NCI-H1417 (cell line): ENCODE results near the gene DFFB.
A peak's percentile ranks its signal among the peaks of the same experiment; 100 is the strongest.

Source experiments
- DNase-seq, 3 experiments: peaks; one replicate each; lab custom pipeline; 2025; lab: John Stamatoyannopoulos, UW

The DFFB gene

GRCh38 chr1:3896396-3897000, 39.2 kb downstream of the DFFB start:
- DNase-seq: no peak

GRCh38 chr1:3898475-3898735, 41.1 kb downstream of the DFFB start:
- no peak for DNase-seq

- DNase-seq: no peak
Measured at GRCh38 chr1:3898994-3899753, 41.9 kb downstream of the DFFB start.

GRCh38 chr1:3899754-3900149, 42.5 kb downstream of the DFFB start:
- DNase-seq: peak in 2 of 3 experiments; percentile 31 to 63

- peak; percentile 97 to 99 (median 97) for DNase-seq
Measured at GRCh38 chr1:3900150-3900968, 43.1 kb downstream of the DFFB start, which contains the start of gene C1orf174. TSS of gene C1orf174 (minus strand) at chr1:3900272. CDS start at chr1:3900186, 86 bp downstream.

GRCh38 chr1:3900969-3901529, 43.8 kb downstream of the DFFB start:
- peak; percentile 90 to 96 (median 96) for DNase-seq

DNA sequence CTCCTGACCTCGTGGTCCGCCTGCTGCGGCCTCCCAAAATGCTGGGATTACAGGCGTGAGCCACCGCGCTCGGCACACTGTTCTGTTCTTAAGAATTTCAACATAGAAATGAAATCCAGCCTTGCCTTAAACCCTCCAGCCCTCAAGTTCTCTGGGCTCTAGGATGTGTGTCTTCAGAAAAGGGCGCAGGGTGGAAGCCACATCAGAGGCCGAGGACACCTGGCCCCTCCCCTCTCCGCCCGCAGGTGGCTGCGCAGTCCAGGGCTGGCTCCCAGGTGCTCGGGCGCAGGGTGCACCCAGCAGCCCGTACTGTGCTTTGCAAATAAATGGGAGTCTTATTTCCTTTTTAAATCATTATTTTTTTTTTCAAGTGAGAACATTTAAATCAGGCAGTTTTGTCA, 44.8 kb downstream of the DFFB start:
- no peak for DNase-seq

GRCh38 chr1:3902571-3903091, 45.4 kb downstream of the DFFB start:
- DNase-seq: peak in 1 of 3 experiments; percentile 42

DNA sequence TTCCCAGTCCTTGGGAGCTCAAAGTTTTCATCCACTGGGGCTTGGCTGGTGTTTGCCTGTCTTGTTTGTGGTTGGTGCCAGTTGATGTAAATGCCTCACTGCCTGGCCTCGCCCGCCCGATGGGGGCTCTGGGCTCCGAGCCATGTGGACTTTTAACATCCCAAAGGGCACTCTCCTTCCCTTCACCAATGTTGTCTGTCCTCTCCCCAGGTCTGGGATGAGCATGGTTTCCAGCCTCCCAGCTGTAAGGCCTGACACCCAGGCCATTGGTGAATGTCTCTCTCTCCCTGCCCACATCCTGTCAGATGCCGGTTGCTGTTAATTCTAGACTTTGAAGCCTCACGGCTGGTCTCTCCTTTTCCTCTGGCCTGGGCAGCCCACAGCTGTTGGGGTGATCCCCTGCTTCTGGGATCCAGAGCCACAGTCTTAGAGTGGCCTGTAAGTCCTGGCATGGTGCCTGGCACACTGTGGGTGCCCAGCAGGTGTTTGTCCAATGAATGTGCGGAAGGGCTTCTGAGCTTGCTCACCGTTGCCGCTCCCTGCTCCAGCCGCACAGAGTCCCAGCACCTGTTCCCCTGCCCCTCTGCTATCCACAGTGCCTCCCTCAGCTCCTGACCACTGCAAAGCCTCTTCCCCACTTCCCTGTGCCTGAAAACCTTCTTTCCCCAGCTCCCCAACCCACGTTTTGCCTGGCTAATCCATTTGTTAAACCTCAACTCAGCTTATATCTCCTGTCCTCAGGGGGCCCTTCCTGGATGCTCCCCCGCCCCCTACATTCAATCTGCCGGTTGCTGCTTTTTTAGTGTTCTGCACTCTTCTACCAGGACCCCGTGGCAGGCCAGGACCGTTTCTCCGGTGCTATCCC, 46.1 kb downstream of the DFFB start:
- DNase-seq: peak in 2 of 3 experiments; percentile 63 to 83

GRCh38 chr1:3904006-3904842, 46.9 kb downstream of the DFFB start:
- DNase-seq: no peak

DNA sequence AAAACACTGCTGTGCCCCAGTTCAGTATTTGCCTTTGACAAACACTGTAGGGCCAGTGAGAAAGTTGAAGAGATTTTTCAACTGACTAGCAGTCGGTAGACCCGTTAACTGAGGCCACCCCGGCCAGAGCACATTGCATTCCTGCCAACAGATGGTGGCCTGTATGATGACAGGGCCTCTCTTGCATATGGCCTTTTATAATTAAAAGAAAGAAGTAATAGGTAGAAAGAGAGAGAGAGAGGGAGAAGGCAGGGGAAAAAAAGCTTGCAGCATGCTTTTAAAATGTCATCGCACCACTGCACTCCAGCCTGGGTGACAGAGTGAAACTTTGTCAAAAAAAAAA, 47.5 kb downstream of the DFFB start:
- DNase-seq: no peak

GRCh38 chr1:3905266-3905952, 48.1 kb downstream of the DFFB start:
- no peak for DNase-seq

- peak in 1 of 3 experiments; percentile 2 for DNase-seq
Measured at GRCh38 chr1:3905953-3906671, 48.8 kb downstream of the DFFB start.

DNA sequence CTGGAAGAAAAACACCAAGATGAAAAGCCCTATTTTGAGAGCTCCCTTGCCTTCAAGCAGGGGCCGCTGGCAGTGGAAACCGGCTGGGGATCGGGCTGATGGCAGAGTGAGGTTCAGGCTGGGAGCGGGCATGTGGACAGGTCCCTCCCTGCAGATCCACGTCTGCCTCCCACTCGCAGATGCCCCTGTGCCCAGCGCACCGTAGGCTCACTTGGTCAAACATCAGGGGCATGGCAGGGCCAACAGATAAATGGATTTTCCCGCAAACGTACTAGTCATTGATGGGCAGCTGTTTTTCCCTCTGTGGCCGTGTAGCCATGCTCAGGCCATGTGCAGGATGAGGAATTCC, 49.4 kb downstream of the DFFB start:
- DNase-seq: no peak

DNA sequence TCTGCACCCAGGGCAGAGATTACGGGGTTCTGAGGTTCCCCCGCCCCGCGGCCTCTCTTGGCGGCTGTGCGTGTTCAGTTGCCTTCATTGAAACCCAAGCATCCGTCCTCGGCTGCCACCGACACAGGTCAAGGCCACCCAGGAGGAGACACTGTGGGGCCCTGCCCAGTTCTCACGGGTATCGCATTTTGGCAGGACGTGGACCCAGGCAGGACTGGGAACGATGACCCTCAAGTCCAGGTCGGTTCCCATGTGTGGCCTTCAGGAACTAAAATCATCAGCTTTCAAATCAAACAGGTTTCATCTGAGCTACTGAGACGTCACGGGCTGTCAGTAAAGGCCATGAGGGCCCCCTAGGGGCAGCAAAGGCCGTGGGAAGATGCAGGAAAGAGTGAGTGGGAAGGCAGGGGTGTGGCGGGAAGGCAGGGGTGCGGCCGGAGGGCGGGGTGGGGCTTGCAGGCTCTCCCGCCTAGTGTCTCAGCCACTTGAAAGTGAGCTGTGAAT, 49.8 kb downstream of the DFFB start:
- no peak for DNase-seq

DNA sequence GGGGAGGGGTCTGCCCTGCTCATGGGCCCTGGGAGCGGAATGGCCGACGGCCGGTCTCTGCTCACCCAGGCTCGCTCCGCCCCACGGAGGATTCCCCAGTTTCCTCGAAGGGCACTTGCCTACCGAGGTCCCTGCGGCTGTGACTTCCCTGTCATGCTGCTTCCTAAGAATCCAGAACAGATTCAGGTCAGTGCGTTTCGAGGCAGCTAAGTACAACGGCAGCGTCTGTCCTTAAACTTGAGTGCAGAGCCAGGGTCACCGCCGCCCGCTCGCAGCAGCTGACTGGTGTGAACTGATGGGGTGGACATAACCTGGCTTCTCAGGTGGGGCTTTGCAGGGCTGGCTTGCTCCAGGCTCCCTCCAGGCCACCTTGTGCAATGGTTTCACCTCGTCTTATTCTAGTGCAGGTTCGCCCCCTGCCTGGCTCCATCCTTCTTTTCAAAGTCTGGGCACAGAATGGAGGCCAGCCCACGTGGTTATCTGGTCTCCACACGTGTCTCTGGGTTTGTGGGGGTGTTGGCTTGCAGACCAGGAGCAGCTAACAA, 50.4 kb downstream of the DFFB start:
- no peak for DNase-seq

GRCh38 chr1:3908886-3909517, 51.7 kb downstream of the DFFB start:
- DNase-seq: no peak

DNA sequence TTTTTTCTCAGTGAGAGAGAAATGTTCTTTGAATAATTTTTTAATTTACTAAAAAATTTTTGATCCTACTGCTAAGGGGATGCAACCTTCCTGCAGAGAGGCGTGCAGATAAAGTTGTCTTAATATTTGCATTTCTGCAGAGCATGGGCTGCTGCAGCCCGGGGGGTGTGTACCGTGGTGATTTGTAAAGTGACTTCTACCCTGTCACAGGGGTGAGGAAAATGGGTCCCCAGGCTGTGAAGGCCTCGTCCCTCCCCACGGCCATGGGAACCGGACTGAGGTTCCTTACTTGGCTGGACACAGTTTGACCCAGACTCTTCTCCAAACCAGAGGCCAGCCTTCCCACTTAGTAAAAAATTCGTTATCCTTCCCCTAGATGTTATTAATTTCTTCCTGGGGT, 52.3 kb downstream of the DFFB start:
- peak in 1 of 3 experiments; percentile 60 for DNase-seq
